Neural cell (in vitro differentiated cells): Measurements from ENCODE around the gene TTYH3. TPM values are rescaled to one million over a fixed set of nuclear protein-coding genes. Genes with fewer than 3 reads are reported as not detected.
"Not testable (repeated sequence)": the region's sequence is repeated elsewhere in the genome, so short reads cannot be mapped to it uniquely, and the experiment has no call there.

ENCODE experiments used
- H2AFZ ChIP-seq: fragments of 200-600, 300-800 bp; sonication (generic), shearing (Covaris generic); 2 replicates; pipeline ENCODE4 v1.6.0; 2014; ENCODE audit warnings: low read depth, mild to moderate bottlenecking, antibody characterized with exemption, low read length, moderate library complexity
- H3F3A ChIP-seq: fragments of 200-600 bp; shearing (Covaris generic); 2 replicates; pipeline ENCODE4 v1.6.1; 2016; ENCODE audit warnings: mild to moderate bottlenecking, moderate library complexity, mixed read lengths, antibody characterized with exemption, low read length; ENCODE audit not compliant: insufficient read depth, poor library complexity, severe bottlenecking
- H3K27ac ChIP-seq: fragments of 200-600, 300-800 bp; sonication (generic), shearing (Covaris generic); 2 replicates; pipeline ENCODE4 v1.5.1; 2014; ENCODE audit warnings: mild to moderate bottlenecking, low read length, moderate library complexity
- H3K27me3 ChIP-seq: fragments of 300-800, 200-600 bp; sonication (generic), shearing (Covaris generic); 2 replicates; pipeline ENCODE4 v1.6.0; 2014; ENCODE audit warnings: mild to moderate bottlenecking, low read depth, low read length, moderate library complexity; ENCODE audit not compliant: insufficient read depth
- H3K36me3 ChIP-seq: fragments of 300-800, 200-600 bp; sonication (generic), shearing (Covaris generic); 2 replicates; pipeline ENCODE4 v1.5.1; 2014; ENCODE audit warnings: mild to moderate bottlenecking, antibody characterized with exemption, low read length, moderate library complexity; ENCODE audit not compliant: insufficient read depth
- H3K4me2 ChIP-seq: fragments of 300-800, 200-600 bp; sonication (generic), shearing (Covaris generic); 2 replicates; pipeline ENCODE4 v1.6.0; 2014; ENCODE audit warnings: mild to moderate bottlenecking, low read length
- H3K4me3 ChIP-seq: fragments of 300-800, 200-600 bp; sonication (generic), shearing (Covaris generic); 2 replicates; pipeline ENCODE4 v1.5.1; 2014; ENCODE audit warnings: mild to moderate bottlenecking, low read length, moderate library complexity
- H3K79me2 ChIP-seq: fragments of 200-600 bp; shearing (Covaris generic); replicated peaks from 2 replicates; pipeline ENCODE4 v1.6.0; 2014; ENCODE audit warnings: mild to moderate bottlenecking, low read length, moderate library complexity; ENCODE audit not compliant: insufficient read depth
- H3K9ac ChIP-seq: fragments of 300-800, 200-600 bp; sonication (generic), shearing (Covaris generic); 2 replicates; pipeline ENCODE4 v1.6.1; 2016; ENCODE audit warnings: mild to moderate bottlenecking, low read length, mixed read lengths
- H3K9me2 ChIP-seq: fragments of 200-600 bp; shearing (Covaris generic); 2 replicates; pipeline ENCODE4 v1.6.1; 2016; ENCODE audit warnings: mild to moderate bottlenecking, low read length, mixed read lengths; ENCODE audit not compliant: insufficient read depth
- H3K9me3 ChIP-seq: fragments of 200-600, 300-800 bp; sonication (generic), shearing (Covaris generic); 2 replicates; pipeline ENCODE4 v1.6.1; 2016; ENCODE audit warnings: mild to moderate bottlenecking, mixed run types, low read length, moderate library complexity, mixed read lengths
- H4K20me1 ChIP-seq: fragments of 200-600 bp; shearing (Covaris generic); 2 replicates; pipeline ENCODE4 v1.6.1; 2016; ENCODE audit warnings: mild to moderate bottlenecking, mixed run types; ENCODE audit not compliant: insufficient read depth
- CTCF ChIP-seq: fragments of 450-650 bp; IDR thresholded peaks from 2 replicates; pipeline ENCODE4 v1.5.1; 2014; ENCODE audit warnings: antibody characterized with exemption, mild to moderate bottlenecking, moderate library complexity; ENCODE audit not compliant: poor library complexity, severe bottlenecking
- EP300 ChIP-seq: fragments of 450-650 bp; conservative IDR thresholded peaks from 2 replicates; pipeline ENCODE4 v1.6.1; 2014; ENCODE audit warnings: antibody characterized with exemption, mild to moderate bottlenecking, moderate library complexity; ENCODE audit not compliant: poor library complexity, severe bottlenecking
- EZH2 ChIP-seq: fragments of 200-600, 300-800 bp; shearing (Covaris generic), sonication (generic); IDR thresholded peaks from 2 replicates; pipeline ENCODE4 v1.6.1; 2014; ENCODE audit warnings: antibody characterized with exemption, low read length, borderline replicate concordance, mild to moderate bottlenecking; ENCODE audit not compliant: insufficient read depth, poor library complexity, severe bottlenecking
- MXI1 ChIP-seq: fragments of 450-650 bp; conservative IDR thresholded peaks from 2 replicates; pipeline ENCODE4 v1.6.1; 2014; ENCODE audit warnings: antibody characterized with exemption, mild to moderate bottlenecking; ENCODE audit not compliant: poor library complexity, severe bottlenecking
- POLR2AphosphoS5 ChIP-seq: IDR thresholded peaks from 2 replicates; pipeline ENCODE4 v1.6.1; 2012
- RAD21 ChIP-seq: fragments of 450-650 bp; conservative IDR thresholded peaks from 2 replicates; pipeline ENCODE4 v1.6.1; 2014; ENCODE audit warnings: antibody characterized with exemption, mild to moderate bottlenecking, moderate library complexity
- SMC3 ChIP-seq: fragments of 450-650 bp; conservative IDR thresholded peaks from 2 replicates; pipeline ENCODE4 v1.6.1; 2014; ENCODE audit warnings: antibody characterized with exemption, mild to moderate bottlenecking, moderate library complexity; ENCODE audit not compliant: poor library complexity
- TAF1 ChIP-seq: IDR thresholded peaks from 2 replicates; pipeline ENCODE4 v1.6.1; 2012; ENCODE audit warnings: low read depth
- polyA plus RNA-seq: library from polyadenylated mRNA; depleted of rRNA; stranded (reverse); fragments of >200 nt; gene quantifications from 2 replicates; pipeline ENCODE4 v1.2.3, GENCODE V29; 2014
- TF ChIP-seq, protein P1 (sequence below): IDR thresholded peaks from 2 replicates; pipeline ENCODE4 v1.6.1; 2012; ENCODE audit warnings: borderline replicate concordance

TTYH3 gene
- polyA plus RNA-seq, 1 donor from 2014 or later = 17.0 TPM

GRCh38 chr7:2608921-2609411, 22.8 kb upstream of the TTYH3 start:
- Histone ChIP-seq H3K4me2 (no peak overlapping the region), H3K27me3 (no peaks in the 10 kb centered on the region), H3K9me3 (no peaks in the 10 kb centered on the region), H4K20me1 (no peaks in the 10 kb centered on the region), H3K79me2 (no peaks in the 10 kb centered on the region), H3K27ac (no peak overlapping the region), H3F3A (no peaks in the 10 kb centered on the region), H3K9me2 (no peaks in the 10 kb centered on the region), H2AFZ (no peak overlapping the region), H3K9ac (no peak overlapping the region), H3K4me3 (no peak overlapping the region), H3K36me3 (no peaks in the 10 kb centered on the region)
- TF ChIP-seq RAD21 (no peak), CTCF (no peak), EP300 (no peak), SMC3 (no peak), POLR2AphosphoS5 (no peak)
- TF ChIP-seq, protein P1, sequence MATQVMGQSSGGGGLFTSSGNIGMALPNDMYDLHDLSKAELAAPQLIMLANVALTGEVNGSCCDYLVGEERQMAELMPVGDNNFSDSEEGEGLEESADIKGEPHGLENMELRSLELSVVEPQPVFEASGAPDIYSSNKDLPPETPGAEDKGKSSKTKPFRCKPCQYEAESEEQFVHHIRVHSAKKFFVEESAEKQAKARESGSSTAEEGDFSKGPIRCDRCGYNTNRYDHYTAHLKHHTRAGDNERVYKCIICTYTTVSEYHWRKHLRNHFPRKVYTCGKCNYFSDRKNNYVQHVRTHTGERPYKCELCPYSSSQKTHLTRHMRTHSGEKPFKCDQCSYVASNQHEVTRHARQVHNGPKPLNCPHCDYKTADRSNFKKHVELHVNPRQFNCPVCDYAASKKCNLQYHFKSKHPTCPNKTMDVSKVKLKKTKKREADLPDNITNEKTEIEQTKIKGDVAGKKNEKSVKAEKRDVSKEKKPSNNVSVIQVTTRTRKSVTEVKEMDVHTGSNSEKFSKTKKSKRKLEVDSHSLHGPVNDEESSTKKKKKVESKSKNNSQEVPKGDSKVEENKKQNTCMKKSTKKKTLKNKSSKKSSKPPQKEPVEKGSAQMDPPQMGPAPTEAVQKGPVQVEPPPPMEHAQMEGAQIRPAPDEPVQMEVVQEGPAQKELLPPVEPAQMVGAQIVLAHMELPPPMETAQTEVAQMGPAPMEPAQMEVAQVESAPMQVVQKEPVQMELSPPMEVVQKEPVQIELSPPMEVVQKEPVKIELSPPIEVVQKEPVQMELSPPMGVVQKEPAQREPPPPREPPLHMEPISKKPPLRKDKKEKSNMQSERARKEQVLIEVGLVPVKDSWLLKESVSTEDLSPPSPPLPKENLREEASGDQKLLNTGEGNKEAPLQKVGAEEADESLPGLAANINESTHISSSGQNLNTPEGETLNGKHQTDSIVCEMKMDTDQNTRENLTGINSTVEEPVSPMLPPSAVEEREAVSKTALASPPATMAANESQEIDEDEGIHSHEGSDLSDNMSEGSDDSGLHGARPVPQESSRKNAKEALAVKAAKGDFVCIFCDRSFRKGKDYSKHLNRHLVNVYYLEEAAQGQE = no peak

DNA sequence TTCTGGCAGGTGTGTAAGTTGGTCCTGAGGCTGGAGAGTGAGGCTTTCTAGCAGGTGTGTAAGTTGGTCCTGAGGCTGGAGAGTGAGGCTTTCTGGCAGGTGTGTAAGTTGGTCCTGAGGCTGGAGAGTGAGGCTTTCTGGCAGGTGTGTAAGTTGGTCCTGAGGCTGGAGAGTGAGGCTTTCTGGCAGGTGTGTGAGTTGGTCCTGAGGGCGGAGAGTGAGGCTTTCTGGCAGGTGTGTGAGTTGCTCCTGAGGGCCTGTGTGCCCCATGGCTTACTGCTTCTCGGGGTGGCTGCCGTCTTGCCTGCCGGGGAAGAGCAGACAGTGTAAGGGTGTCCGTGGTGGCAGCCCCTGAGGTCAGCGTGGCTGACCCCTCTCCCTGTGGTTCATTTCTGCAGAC, 22.1 kb upstream of the TTYH3 start:
- not testable (repeated sequence) for H3K27me3 ChIP-seq, H3K79me2 ChIP-seq, H3K9ac ChIP-seq, H3K36me3 ChIP-seq, H3K4me3 ChIP-seq, H2AFZ ChIP-seq, H3K4me2 ChIP-seq, H3K27ac ChIP-seq, H3F3A ChIP-seq, H3K9me2 ChIP-seq, H4K20me1 ChIP-seq, H3K9me3 ChIP-seq

GRCh38 chr7:2610466-2610865, 21.3 kb upstream of the TTYH3 start:
- Histone ChIP-seq H3K27me3 (no peaks in the 10 kb centered on the region), H3K4me3 (no peak overlapping the region), H3K9ac (no peak overlapping the region), H4K20me1 (no peaks in the 10 kb centered on the region), H3K36me3 (no peaks in the 10 kb centered on the region), H3K27ac (no peak overlapping the region), H3K79me2 (no peaks in the 10 kb centered on the region), H3K9me3 (no peaks in the 10 kb centered on the region), H3K4me2 (no peak overlapping the region), H2AFZ (no peak overlapping the region), H3F3A (no peaks in the 10 kb centered on the region), H3K9me2 (no peaks in the 10 kb centered on the region)
- TF ChIP-seq SMC3 (no peak), MXI1 (no peak), RAD21 (no peak), CTCF (no peak), TAF1 (no peak), EP300 (no peak), EZH2 (no peak), POLR2AphosphoS5 (no peak)
- TF ChIP-seq, protein P1 = no peak
